Dendritic cell treated with granulocyte-macrophage colony-stimulating factor and Interleukin-4, amounts not matched to agents 40 ng/mL and 50 ng/mL, for 4 days (primary cell): Measurements from ENCODE around the gene STARD9.
"Not testable (repeated sequence)": the region's sequence is repeated elsewhere in the genome, so short reads cannot be mapped to it uniquely, and the experiment has no call there.

Experiments used
- H3K27ac Mint-ChIP-seq: one replicate; pipeline ENCODE4 v1.8.0; 2022; ENCODE audit warnings: mild to moderate bottlenecking, mixed read lengths
- H3K27me3 Mint-ChIP-seq: one replicate; pipeline ENCODE4 v1.8.0; 2022; ENCODE audit warnings: mild to moderate bottlenecking, mixed read lengths
- H3K36me3 Mint-ChIP-seq: one replicate; pipeline ENCODE4 v1.8.0; 2022; ENCODE audit warnings: low read depth, mixed read lengths
- H3K4me1 Mint-ChIP-seq: one replicate; pipeline ENCODE4 v1.8.0; 2022; ENCODE audit warnings: low read depth, mixed read lengths
- H3K4me3 Mint-ChIP-seq: one replicate; pipeline ENCODE4 v1.8.0; 2022; ENCODE audit warnings: mild to moderate bottlenecking, moderate library complexity, mixed read lengths
- H3K9me3 Mint-ChIP-seq: one replicate; pipeline ENCODE4 v1.8.0; 2022; ENCODE audit warnings: mixed read lengths
- intact Hi-C: fragments of 100-400 bp; cut with micrococcal nuclease; formaldehyde crosslinking; loops from one replicate; pipeline ENCODE4 v1.15.0; 2022

Gene STARD9

DNA sequence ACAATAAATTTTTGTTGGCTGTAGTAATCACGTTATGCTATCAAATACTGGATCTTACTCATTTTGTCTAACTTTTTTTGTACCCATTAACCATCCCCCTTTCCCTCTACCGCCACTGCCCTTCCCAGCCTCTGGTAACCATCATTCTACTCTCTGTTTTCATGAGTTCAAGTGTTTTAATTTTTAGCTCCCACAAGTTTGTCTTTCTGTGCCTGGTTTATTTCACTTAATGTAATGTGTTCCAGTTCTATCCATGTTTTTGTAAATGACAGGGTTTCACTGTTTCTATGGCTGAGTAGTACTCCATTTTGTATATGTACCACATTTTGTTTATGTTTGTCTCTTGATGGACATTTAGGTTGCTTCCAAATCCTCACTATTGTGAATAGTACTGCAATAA, 52.1 kb downstream of the STARD9 start:
- peaks cover 10% of the 10 kb centered on the region for H3K9me3 Mint-ChIP-seq
- peaks cover 6% of the 10 kb centered on the region for H3K4me1 Mint-ChIP-seq
- intact Hi-C loops: no loop called here
- H3K4me3 Mint-ChIP-seq: no peak overlapping the region
- no peaks in the 10 kb centered on the region for H3K27me3 Mint-ChIP-seq
- H3K27ac Mint-ChIP-seq: no peak overlapping the region
- no peaks in the 10 kb centered on the region for H3K36me3 Mint-ChIP-seq

DNA sequence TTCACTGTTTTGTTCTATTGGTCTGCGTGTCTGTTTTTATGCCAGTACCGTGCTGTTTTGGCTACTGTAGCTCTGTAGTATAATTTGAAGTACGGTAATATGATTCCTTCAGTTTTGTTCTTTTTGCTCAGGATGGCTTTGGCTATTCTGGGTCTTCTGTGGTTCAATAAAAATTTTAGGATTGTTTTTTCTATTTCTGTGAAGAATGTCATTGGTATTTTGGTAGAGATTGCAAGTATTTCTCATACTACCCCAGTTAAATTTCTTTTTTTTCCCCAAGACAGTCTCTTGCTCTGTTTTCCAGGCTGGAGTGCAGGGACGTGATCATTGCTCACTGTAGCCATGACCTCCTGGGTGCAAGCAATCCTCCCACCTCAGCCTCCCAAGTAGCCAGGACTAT, 53.4 kb downstream of the STARD9 start:
- H3K4me3 Mint-ChIP-seq: no peak overlapping the region
- H3K9me3 Mint-ChIP-seq: peaks cover 10% of the 10 kb centered on the region
- H3K27me3 Mint-ChIP-seq: no peaks in the 10 kb centered on the region
- no peak overlapping the region for H3K27ac Mint-ChIP-seq
- intact Hi-C loops: no loop called here
- peaks cover 6% of the 10 kb centered on the region for H3K4me1 Mint-ChIP-seq
- H3K36me3 Mint-ChIP-seq: no peaks in the 10 kb centered on the region

DNA sequence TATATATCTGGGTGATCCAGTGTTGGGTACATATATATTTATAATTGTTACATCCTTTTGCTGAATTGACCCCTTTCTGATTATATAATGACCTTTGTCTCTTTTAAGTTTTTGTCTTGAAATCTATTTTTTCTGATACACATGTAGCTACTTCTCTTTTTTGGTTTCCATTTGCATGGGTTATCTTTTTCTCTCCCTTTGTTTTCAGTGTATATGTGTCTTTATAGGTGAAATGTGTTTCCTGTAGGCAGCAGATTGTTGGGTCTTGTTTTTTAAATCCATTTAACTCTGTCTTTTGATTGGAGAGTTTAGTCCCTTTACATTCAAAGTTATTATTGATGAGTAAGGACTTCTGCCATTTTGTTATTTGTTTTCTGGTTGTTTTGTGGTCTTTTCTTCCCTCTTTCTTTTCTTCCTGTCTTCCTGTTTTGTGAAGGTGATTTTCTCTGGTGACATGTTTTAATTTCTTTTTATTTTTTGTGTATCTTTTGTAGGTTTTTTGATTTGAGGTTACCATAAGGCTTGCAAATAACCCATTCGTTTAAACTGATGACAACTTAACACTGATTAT, 56.8 kb downstream of the STARD9 start:
- Mint-ChIP-seq H3K27me3 (no peaks in the 10 kb centered on the region), H3K36me3 (no peaks in the 10 kb centered on the region), H3K9me3 (no peaks in the 10 kb centered on the region), H3K4me1 (peaks cover 6% of the 10 kb centered on the region), H3K4me3 (no peak overlapping the region), H3K27ac (no peak overlapping the region)
- intact Hi-C loops: no loop called here

DNA sequence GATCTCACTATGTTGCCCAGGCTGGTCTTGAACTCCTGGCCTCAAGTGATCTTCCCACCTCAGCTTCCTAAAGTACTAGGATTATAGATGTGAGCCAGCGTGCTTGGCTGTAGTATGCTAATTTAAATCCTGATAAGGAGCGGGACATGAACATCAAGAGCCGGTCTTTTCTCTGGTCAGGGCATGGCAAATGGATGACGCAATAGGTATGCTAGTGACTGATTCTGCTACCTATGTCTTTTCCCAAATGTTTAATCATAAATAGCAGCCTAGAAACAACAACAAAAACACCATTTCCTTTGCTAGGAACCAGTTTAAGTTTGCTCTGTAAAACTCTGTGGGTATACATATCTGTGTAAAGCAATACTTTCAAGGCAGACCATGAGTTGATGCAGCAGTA, 64.7 kb downstream of the STARD9 start:
- Mint-ChIP-seq H3K27ac (no peak overlapping the region), H3K36me3 (no peaks in the 10 kb centered on the region), H3K9me3 (no peaks in the 10 kb centered on the region), H3K4me3 (no peak overlapping the region), H3K27me3 (no peaks in the 10 kb centered on the region), H3K4me1 (no peaks in the 10 kb centered on the region)
- intact Hi-C loops: no loop called here

DNA sequence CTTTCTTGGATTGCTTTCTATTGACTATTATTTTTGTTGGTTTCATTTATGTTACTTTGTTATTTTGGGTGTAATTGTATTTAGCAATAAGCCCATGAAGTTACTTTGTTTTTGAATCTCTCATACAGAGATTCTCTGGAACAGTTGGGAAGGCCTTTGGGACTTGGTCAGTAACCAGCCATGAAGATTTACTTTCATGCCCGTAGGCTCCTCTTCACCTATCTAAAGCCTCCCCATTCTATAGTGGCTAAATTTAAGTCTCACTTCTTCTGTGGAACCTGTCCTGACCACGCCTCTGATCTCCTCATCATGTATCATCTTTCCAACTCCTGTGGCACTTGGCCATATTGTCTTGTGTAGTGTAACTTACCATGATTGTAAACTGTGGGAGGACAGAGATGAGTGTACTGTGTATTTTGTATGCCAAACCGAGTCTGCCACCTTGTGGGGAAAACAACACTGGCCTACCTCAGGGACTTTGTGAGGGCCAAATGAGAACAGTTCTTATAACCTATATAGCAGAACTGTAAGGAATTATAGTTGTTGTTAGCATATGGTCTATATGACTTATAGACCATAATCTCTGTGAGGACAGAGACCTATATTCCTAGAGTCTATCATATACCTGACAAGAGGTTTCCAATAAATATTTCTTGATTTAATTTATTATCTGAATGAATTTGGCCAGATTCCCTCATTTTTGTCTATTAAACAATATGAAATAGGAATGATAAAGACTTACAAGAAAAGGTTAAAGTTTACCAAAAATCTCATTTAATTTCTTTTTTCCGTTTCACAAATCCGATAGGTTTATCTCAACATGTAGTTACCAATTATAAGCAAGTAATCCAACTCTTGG, 75.0 kb downstream of the STARD9 start:
- Mint-ChIP-seq H3K27me3 (no peaks in the 10 kb centered on the region), H3K9me3 (no peaks in the 10 kb centered on the region), H3K4me1 (peaks cover 6% of the 10 kb centered on the region), H3K27ac (no peak overlapping the region), H3K4me3 (no peak overlapping the region), H3K36me3 (peaks cover 6% of the 10 kb centered on the region)
- intact Hi-C loops: no loop called here

DNA sequence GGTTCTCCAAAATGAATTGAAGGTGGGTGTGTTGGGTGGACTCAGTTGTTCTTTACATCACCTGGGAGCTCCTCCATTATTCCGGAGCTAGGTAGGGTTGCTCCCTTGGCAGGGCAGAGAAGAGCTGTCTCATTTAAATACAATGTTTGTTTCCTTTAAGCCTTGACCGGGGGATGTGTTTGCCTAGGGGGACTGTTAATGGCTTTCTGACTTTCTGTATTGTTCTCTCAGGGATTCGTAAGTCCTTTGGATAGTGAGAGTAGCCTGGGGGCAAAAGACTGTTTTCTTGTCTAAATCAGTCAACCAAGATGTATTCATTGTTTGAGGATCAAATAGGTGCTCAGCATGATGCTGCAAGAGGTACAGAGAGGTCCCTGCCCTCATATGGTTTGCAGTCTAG, 90.4 kb downstream of the STARD9 start:
- intact Hi-C loops: no loop called here
- Mint-ChIP-seq H3K9me3 (no peaks in the 10 kb centered on the region), H3K27ac (no peak overlapping the region), H3K27me3 (no peaks in the 10 kb centered on the region), H3K4me1 (no peaks in the 10 kb centered on the region), H3K36me3 (peaks cover 5% of the 10 kb centered on the region), H3K4me3 (no peak overlapping the region)

DNA sequence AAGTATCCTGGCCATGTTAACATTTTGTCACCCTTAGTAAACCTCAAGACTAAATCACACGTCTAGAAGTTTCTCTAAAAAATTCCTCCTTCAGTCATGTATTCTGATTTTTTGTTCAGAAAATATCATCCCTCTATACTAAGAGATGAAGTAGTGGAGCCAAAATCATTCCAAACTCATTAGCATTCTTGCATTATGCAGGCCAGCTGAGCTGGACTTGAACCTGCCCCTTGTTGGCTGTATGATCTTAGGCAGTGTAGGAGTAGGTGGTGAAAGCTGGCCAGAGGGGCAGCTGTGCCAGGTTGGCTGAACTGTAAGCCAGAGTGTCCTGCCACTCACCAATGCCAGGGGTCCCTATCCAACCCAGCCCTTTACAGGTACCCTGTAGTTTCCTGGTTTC, 92.4 kb downstream of the STARD9 start:
- H3K9me3 Mint-ChIP-seq: no peaks in the 10 kb centered on the region
- H3K4me3 Mint-ChIP-seq: no peak overlapping the region
- no peaks in the 10 kb centered on the region for H3K4me1 Mint-ChIP-seq
- peaks cover 5% of the 10 kb centered on the region for H3K36me3 Mint-ChIP-seq
- intact Hi-C loops: no loop called here
- no peak overlapping the region for H3K27ac Mint-ChIP-seq
- H3K27me3 Mint-ChIP-seq: no peaks in the 10 kb centered on the region

DNA sequence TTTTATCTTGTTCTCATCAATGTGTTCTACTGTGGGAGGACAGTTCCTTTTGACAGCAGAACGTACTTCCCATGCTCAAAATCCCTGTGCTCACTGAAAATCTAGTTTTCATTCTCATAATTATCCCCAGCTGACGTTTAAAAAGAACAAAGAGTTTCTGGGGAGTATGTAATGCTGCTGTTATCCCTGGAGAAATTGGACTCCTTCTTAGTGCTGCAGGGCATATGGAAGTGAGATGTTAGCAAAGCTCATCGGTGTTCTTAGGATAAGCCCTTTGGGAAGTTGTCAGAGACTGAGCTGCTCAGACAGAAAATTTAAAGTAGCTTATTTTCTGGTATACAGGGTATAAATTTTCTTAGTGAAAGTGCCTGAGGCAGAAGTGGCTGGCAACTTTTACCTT, 95.0 kb downstream of the STARD9 start:
- intact Hi-C loops: no loop called here
- no peaks in the 10 kb centered on the region for H3K27me3 Mint-ChIP-seq
- no peaks in the 10 kb centered on the region for H3K9me3 Mint-ChIP-seq
- H3K36me3 Mint-ChIP-seq: peaks cover 3% of the 10 kb centered on the region
- H3K4me3 Mint-ChIP-seq: no peak overlapping the region
- H3K27ac Mint-ChIP-seq: no peak overlapping the region
- H3K4me1 Mint-ChIP-seq: no peaks in the 10 kb centered on the region

DNA sequence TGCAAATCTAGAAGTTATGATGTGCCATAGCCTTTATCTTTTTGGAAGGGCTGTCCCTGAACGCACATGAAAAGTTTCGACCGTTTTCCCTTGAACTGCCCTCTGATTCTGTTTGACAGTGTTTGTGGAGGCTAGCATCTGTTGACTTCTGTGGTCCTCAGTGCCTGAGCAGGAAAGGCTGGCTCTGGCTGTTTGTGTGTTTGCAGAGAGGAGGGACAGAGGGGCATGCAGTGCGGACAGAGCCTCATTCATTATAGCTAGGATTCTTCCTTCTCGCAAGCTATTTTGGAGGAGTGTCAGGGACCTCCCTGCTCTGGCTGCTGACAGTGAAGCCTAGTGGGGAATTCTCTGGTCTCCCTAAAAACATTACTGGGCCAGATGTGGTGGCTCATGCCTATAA, 97.0 kb downstream of the STARD9 start:
- no peak overlapping the region for H3K4me3 Mint-ChIP-seq
- no peaks in the 10 kb centered on the region for H3K4me1 Mint-ChIP-seq
- H3K27me3 Mint-ChIP-seq: no peaks in the 10 kb centered on the region
- H3K9me3 Mint-ChIP-seq: no peaks in the 10 kb centered on the region
- peaks cover 9% of the 10 kb centered on the region for H3K36me3 Mint-ChIP-seq
- intact Hi-C loops: no loop called here
- H3K27ac Mint-ChIP-seq: no peak overlapping the region

DNA sequence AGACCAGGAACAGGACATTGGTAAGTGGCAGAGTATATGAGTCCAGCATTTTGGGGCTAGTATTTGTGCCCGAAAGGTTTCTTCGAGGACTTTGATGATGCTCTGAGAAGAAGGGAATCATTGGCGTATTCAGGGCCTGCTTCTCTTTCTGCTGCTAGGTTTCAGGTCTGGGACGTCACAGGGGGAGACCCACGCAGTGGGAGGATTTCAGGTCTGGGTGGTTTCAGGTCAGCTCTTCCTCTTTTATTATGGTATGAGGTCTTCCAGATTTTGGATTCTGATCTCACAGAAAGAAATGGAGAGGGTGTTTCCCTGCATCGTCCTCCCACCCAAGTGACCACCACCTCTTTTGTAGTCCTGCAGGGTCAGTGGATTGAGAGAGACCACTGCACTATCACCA, 99.1 kb downstream of the STARD9 start:
- Mint-ChIP-seq H3K4me1 (no peaks in the 10 kb centered on the region), H3K27me3 (no peaks in the 10 kb centered on the region), H3K27ac (no peak overlapping the region), H3K36me3 (peaks cover 9% of the 10 kb centered on the region), H3K9me3 (no peaks in the 10 kb centered on the region), H3K4me3 (no peak overlapping the region)
- intact Hi-C loops: no loop called here

DNA sequence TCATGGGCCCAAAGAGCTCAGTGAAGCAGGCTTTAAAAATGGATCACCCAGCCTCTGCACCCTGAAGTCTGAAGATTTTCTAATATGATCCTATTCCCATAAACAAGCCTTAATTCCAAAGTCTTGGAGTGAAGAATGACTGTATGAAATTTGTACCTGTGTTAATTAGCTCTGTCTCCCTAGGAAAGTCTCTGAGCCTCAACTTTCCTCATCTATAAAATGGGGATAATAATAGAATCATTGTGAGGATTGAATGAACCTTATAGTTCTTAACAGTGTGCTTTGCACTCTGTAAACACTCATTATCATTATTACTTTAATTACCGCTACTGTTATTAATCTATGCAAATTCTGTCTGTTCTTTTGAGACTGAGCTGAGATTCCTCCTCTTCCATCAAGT, 99.6 kb downstream of the STARD9 start:
- no peaks in the 10 kb centered on the region for H3K4me1 Mint-ChIP-seq
- H3K36me3 Mint-ChIP-seq: peaks cover 9% of the 10 kb centered on the region
- H3K9me3 Mint-ChIP-seq: no peaks in the 10 kb centered on the region
- no peak overlapping the region for H3K27ac Mint-ChIP-seq
- intact Hi-C loops: no loop called here
- H3K4me3 Mint-ChIP-seq: no peak overlapping the region
- H3K27me3 Mint-ChIP-seq: no peaks in the 10 kb centered on the region

DNA sequence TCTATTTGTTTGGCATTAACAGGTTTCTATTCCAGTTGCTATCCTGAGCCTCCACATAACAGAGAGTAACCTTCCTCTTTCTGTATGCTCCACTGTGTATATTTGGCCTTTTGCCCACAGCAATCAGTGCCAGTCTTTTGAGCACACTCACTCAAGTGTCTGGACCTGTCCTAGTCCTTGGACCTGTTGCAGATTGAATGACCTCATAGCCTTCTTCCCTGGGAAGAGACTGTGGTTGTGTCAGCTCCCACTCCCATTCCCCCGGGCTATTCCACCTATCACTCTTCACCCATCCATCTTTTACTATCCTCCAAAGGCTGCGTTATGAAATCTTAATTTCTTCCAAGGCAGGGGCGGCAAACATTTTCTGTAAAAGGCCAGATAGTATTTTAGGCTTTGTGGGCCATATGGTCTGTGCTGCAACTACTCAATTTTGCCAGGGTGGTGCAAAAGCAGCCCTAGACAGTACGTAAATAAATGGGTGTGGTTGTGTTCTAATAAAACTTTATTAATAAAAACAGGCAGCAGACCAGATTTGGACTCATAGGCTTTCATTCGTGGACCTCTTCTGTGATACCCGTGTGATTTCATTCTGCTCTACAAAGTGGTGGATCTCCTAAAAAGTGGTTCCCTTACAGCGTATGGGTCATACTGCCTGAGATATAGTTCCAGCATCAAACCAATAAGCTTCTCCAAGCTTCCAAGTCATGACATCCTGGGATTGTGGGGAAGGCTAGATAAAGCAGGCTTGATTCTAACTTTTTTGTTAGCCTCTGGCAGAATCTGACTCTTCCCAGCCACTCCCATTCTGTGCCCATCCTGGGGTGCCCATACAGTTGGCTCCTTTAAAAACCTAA, 104.1 kb downstream of the STARD9 start:
- no peaks in the 10 kb centered on the region for H3K4me1 Mint-ChIP-seq
- H3K4me3 Mint-ChIP-seq: no peak overlapping the region
- no peaks in the 10 kb centered on the region for H3K9me3 Mint-ChIP-seq
- H3K36me3 Mint-ChIP-seq: peaks cover 24% of the 10 kb centered on the region
- H3K27ac Mint-ChIP-seq: no peak overlapping the region
- intact Hi-C loops: no loop called here
- no peaks in the 10 kb centered on the region for H3K27me3 Mint-ChIP-seq

DNA sequence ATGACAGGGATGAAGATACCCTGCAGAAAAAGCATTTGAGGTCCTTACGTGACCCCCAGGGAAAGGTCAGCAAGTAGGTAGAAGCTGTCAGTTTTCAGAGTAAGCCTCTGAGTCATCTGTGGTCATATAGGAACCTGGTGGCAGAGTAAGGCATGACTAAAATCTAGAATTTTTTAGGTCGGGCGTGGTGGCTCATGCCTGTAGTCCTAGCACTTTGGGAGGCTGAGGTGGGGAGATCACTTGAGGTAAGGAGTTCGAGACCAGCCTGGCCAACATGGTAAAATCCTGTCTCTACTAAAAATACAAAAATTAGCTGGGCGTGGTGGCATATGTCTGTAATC, 104.7 kb downstream of the STARD9 start:
- H3K4me1 Mint-ChIP-seq, H3K4me3 Mint-ChIP-seq, intact Hi-C loops, H3K27ac Mint-ChIP-seq, H3K9me3 Mint-ChIP-seq, H3K27me3 Mint-ChIP-seq: not testable (repeated sequence)
- peaks cover 24% of the 10 kb centered on the region for H3K36me3 Mint-ChIP-seq

DNA sequence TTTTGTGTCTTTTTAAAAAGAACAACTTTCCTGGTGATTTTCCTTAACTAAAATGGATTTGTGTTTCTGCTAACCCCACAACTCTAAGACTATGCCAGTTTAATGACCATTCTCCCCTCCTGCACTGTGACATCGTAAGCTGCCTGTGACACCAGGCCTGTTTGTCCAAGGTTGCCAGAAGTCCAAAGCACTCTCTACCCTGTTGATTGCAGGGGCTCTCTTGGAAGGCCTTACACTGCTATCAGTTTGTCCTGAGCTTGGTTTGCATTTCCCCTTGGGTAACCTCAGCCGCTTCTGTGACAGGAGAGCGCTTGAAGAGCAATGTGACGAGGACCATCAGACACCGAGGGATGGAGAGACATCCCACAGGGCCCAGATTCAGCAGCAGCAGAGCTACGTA, 105.7 kb downstream of the STARD9 start:
- H3K4me3 Mint-ChIP-seq: no peak overlapping the region
- peaks cover 15% of the 10 kb centered on the region for H3K36me3 Mint-ChIP-seq
- no peak overlapping the region for H3K27ac Mint-ChIP-seq
- H3K4me1 Mint-ChIP-seq: no peaks in the 10 kb centered on the region
- no peaks in the 10 kb centered on the region for H3K9me3 Mint-ChIP-seq
- intact Hi-C loops: no loop called here
- H3K27me3 Mint-ChIP-seq: no peaks in the 10 kb centered on the region
